PC-9 (cell line): ENCODE results near the gene DSCAM. TPM values are rescaled to one million over a fixed set of nuclear protein-coding genes. Genes with fewer than 3 reads are reported as not detected.

Experiments used
- BruUV-seq: library from RNA; stranded (reverse); fragments of 400-500 nt; replicated peaks from 2 replicates; lab custom pipeline; 2021; lab: Mats Ljungman, UMichigan
- CTCF ChIA-PET: fragments of 300-600 bp; sonication (Branson Sonifier 250); formaldehyde crosslinking; loops from one replicate; lab custom pipeline; 2022; ENCODE audit warnings: antibody characterized with exemption; lab: Charles Lee
- POLR2A ChIA-PET: fragments of 300-600 bp; sonication (Branson Sonifier 250); formaldehyde crosslinking; loops from one replicate; lab custom pipeline; 2022; ENCODE audit warnings: antibody characterized with exemption; ENCODE audit not compliant: unreplicated experiment; lab: Charles Lee
- DNase-seq, 2 experiments: peaks; one replicate each; pipeline versions ENCODE4 v3.0.0 to v3.0.0-alpha.2; 2015 to 2022; ENCODE audit warnings: mixed read lengths in 1 of 2
- H2AFZ ChIP-seq: fragments of 200-600 bp; sonication (generic); 2 replicates; pipeline ENCODE4 v1.8.1; 2017; ENCODE audit warnings: antibody characterized with exemption
- H3F3A ChIP-seq: fragments of 200-600 bp; sonication (generic); 2 replicates; pipeline ENCODE4 v1.8.1; 2017; ENCODE audit warnings: antibody characterized with exemption, mild to moderate bottlenecking, low read depth; ENCODE audit not compliant: insufficient read depth
- H3K27ac ChIP-seq: fragments of 200-600 bp; sonication (generic); 2 replicates; pipeline ENCODE4 v1.6.1; 2016; ENCODE audit warnings: mixed run types
- H3K27me3 ChIP-seq: fragments of 200-600 bp; sonication (generic); 2 replicates; pipeline ENCODE4 v1.6.1; 2016; ENCODE audit warnings: low read depth, mixed run types; ENCODE audit not compliant: insufficient read depth
- H3K36me3 ChIP-seq: fragments of 200-600 bp; sonication (generic); 2 replicates; pipeline ENCODE4 v1.6.1; 2016; ENCODE audit warnings: low read depth, mixed run types
- H3K4me1 ChIP-seq: fragments of 200-600 bp; sonication (generic); replicated peaks from 2 replicates; pipeline ENCODE4 v1.6.1; 2016; ENCODE audit warnings: mixed run types; ENCODE audit not compliant: insufficient read depth
- H3K4me2 ChIP-seq: fragments of 200-600 bp; sonication (generic); 2 replicates; pipeline ENCODE4 v1.6.1; 2017; ENCODE audit warnings: mixed run types
- H3K4me3 ChIP-seq: fragments of 200-600 bp; sonication (generic); 2 replicates; pipeline ENCODE4 v1.6.1; 2016; ENCODE audit warnings: mixed run types
- H3K79me2 ChIP-seq: fragments of 200-600 bp; sonication (generic); 2 replicates; pipeline ENCODE4 v1.6.1; 2017; ENCODE audit warnings: low read depth, mixed run types
- H3K9me2 ChIP-seq: fragments of 200-600 bp; sonication (generic); 2 replicates; pipeline ENCODE4 v1.8.1; 2017; ENCODE audit warnings: mild to moderate bottlenecking; ENCODE audit not compliant: insufficient read depth
- H3K9me3 ChIP-seq: fragments of 200-600 bp; sonication (generic); 2 replicates; pipeline ENCODE4 v1.8.1; 2016; ENCODE audit warnings: low read depth; ENCODE audit not compliant: insufficient read depth
- H4K20me1 ChIP-seq: fragments of 200-600 bp; sonication (generic); 2 replicates; pipeline ENCODE4 v1.8.1; 2017; ENCODE audit not compliant: insufficient read depth
- CTCF ChIP-seq: fragments of 200-600 bp; sonication (generic); conservative IDR thresholded peaks from 2 replicates; pipeline ENCODE4 v1.6.1; 2017; ENCODE audit warnings: mixed run types, antibody characterized with exemption, mild to moderate bottlenecking, moderate library complexity
- EZH2 ChIP-seq: fragments of 200-600 bp; sonication (generic); IDR thresholded peaks from 2 replicates; pipeline ENCODE4 v1.8.0; 2017; ENCODE audit warnings: antibody characterized with exemption, low read depth
- intact Hi-C: fragments of 100-400 bp; cut with micrococcal nuclease; formaldehyde crosslinking; loops from one replicate; pipeline ENCODE4 v1.10.0; 2022; ENCODE audit not compliant: unreplicated experiment
- total RNA-seq: library from RNA; stranded (reverse); gene quantifications from 2 replicates; pipeline ENCODE4 v1.2.3, GENCODE V29; 2021

Gene DSCAM
- total RNA-seq, 1 experiment from 2014 or later: not detected

GRCh38 chr21:40575976-40576375 is 271.0 kb downstream of the DSCAM start:
- no TSS peak for BruUV-seq
- Histone ChIP-seq H3K36me3 (no peaks in the 10 kb centered on the region), H3K4me2 (no peak overlapping the region), H3F3A (no peaks in the 10 kb centered on the region), H3K4me3 (no peak overlapping the region), H4K20me1 (no peaks in the 10 kb centered on the region), H3K27me3 (no peaks in the 10 kb centered on the region), H3K4me1 (no peaks in the 10 kb centered on the region), H3K27ac (no peak overlapping the region), H2AFZ (no peak overlapping the region), H3K9me2 (no peaks in the 10 kb centered on the region), H3K9me3 (no peaks in the 10 kb centered on the region), H3K79me2 (no peaks in the 10 kb centered on the region)
- TF ChIP-seq CTCF (no peak), EZH2 (no peak)
- CTCF ChIA-PET: no interaction called here
- intact Hi-C loops: no loop called here
- no peak for DNase-seq
- POLR2A ChIA-PET: no interaction called here

GRCh38 chr21:40569357-40569756 is 277.6 kb downstream of the DSCAM start:
- Histone ChIP-seq H3K9me2 (no peaks in the 10 kb centered on the region), H3K27ac (no peak overlapping the region), H3K36me3 (no peaks in the 10 kb centered on the region), H4K20me1 (no peaks in the 10 kb centered on the region), H3K4me2 (no peak overlapping the region), H3K4me3 (no peak overlapping the region), H3K79me2 (no peaks in the 10 kb centered on the region), H3K9me3 (no peaks in the 10 kb centered on the region), H2AFZ (no peak overlapping the region), H3F3A (no peaks in the 10 kb centered on the region), H3K4me1 (no peaks in the 10 kb centered on the region), H3K27me3 (no peaks in the 10 kb centered on the region)
- intact Hi-C loops: no loop called here
- TF ChIP-seq EZH2 (no peak), CTCF (no peak)
- no peak for DNase-seq
- ChIA-PET CTCF (no interaction called here), POLR2A (no interaction called here)
- no TSS peak for BruUV-seq

- Histone ChIP-seq H3F3A (no peaks in the 10 kb centered on the region), H4K20me1 (no peaks in the 10 kb centered on the region), H2AFZ (no peak overlapping the region), H3K36me3 (no peaks in the 10 kb centered on the region), H3K4me3 (no peak overlapping the region), H3K9me2 (no peaks in the 10 kb centered on the region), H3K27me3 (no peaks in the 10 kb centered on the region), H3K9me3 (no peaks in the 10 kb centered on the region), H3K27ac (no peak overlapping the region), H3K4me1 (no peaks in the 10 kb centered on the region), H3K79me2 (no peaks in the 10 kb centered on the region), H3K4me2 (no peak overlapping the region)
- CTCF ChIA-PET: no interaction called here
- no TSS peak for BruUV-seq
- POLR2A ChIA-PET: no interaction called here
- intact Hi-C loops: no loop called here
- no peak for DNase-seq
- TF ChIP-seq EZH2: no peak
- TF ChIP-seq CTCF: no peak
Measured at GRCh38 chr21:40568807-40569206, 278.2 kb downstream of the DSCAM start.
